ENCODE results near the gene PRKCH.
"Not testable (repeated sequence)": the region's sequence is repeated elsewhere in the genome, so short reads cannot be mapped to it uniquely, and the experiment has no call there.

Gene PRKCH

GRCh38 chr14:61396694-61397093 is 75.3 kb downstream of the PRKCH start:
- DNase-seq = peak; percentile 47

- DNase-seq = no peak
Observed at GRCh38 chr14:61397615-61398014, 76.2 kb downstream of the PRKCH start.

GRCh38 chr14:61398221-61398620 is 76.8 kb downstream of the PRKCH start:
- DNase-seq = no peak

GRCh38 chr14:61399365-61399764 is 78.0 kb downstream of the PRKCH start:
- DNase-seq = no peak

- no peak for DNase-seq
Observed at GRCh38 chr14:61401461-61401860, 80.1 kb downstream of the PRKCH start.

GRCh38 chr14:61403411-61403810 is 82.0 kb downstream of the PRKCH start:
- DNase-seq = no peak

- DNase-seq = no peak
Observed at GRCh38 chr14:61404637-61405036, 83.3 kb downstream of the PRKCH start.

GRCh38 chr14:61406198-61406597 is 84.8 kb downstream of the PRKCH start:
- no peak for DNase-seq

GRCh38 chr14:61406675-61407074 is 85.3 kb downstream of the PRKCH start:
- DNase-seq = no peak

- DNase-seq = no peak
Observed at GRCh38 chr14:61408498-61408897, 87.1 kb downstream of the PRKCH start.

- DNase-seq = no peak
Observed at GRCh38 chr14:61409782-61410181, 88.4 kb downstream of the PRKCH start.

GRCh38 chr14:61415934-61416333 is 94.6 kb downstream of the PRKCH start:
- DNase-seq = not testable (repeated sequence)

- DNase-seq = no peak
Observed at GRCh38 chr14:61416591-61416990, 95.2 kb downstream of the PRKCH start.

GRCh38 chr14:61417141-61417540 is 95.8 kb downstream of the PRKCH start:
- no peak for DNase-seq

GRCh38 chr14:61417883-61418455 is 96.6 kb downstream of the PRKCH start:
- DNase-seq = no peak

GRCh38 chr14:61418746-61419145 is 97.4 kb downstream of the PRKCH start:
- no peak for DNase-seq

GRCh38 chr14:61419201-61419600 is 97.8 kb downstream of the PRKCH start:
- DNase-seq = no peak

- DNase-seq = no peak
Observed at GRCh38 chr14:61420326-61420725, 98.9 kb downstream of the PRKCH start.

- no peak for DNase-seq
Observed at GRCh38 chr14:61421212-61421923, 100.0 kb downstream of the PRKCH start.

GRCh38 chr14:61426048-61426447 is 104.7 kb downstream of the PRKCH start:
- no peak for DNase-seq

GRCh38 chr14:61428261-61428660 is 106.9 kb downstream of the PRKCH start:
- no peak for DNase-seq

GRCh38 chr14:61429316-61429715 is 107.9 kb downstream of the PRKCH start:
- DNase-seq = no peak

GRCh38 chr14:61430066-61430757 is 108.8 kb downstream of the PRKCH start:
- DNase-seq = no peak

GRCh38 chr14:61433169-61433568 is 111.8 kb downstream of the PRKCH start:
- no peak for DNase-seq
